Measurements from ENCODE around the gene MICU2. TPM values are rescaled to one million over a fixed set of nuclear protein-coding genes. Genes with fewer than 3 reads are reported as not detected.

Gene MICU2
- total and polyA plus RNA-seq, 2 donors (not counting 3 experiments of a cell fraction or from before 2014, with no cell fraction given), result 24.0 to 36.7 TPM

GRCh38 chr13:21539687-21540086 lies 64.3 kb downstream of the MICU2 start:
- Histone ChIP-seq H4K20me1 (replicated peaks; ENCODE audit: control insufficient read depth, extremely low read depth, insufficient read depth, low read length) (no peaks in the 10 kb centered on the region), H2AFZ (ENCODE audit: low read depth, low read length) (no peak overlapping the region), H3K9me3 (replicated peaks; ENCODE audit: control insufficient read depth, insufficient read depth, low read length) (no peaks in the 10 kb centered on the region), H3K79me2 (ENCODE audit: control insufficient read depth, insufficient read depth, low read length) (peaks cover 3% of the 10 kb centered on the region), H3K36me3 (ENCODE audit: control insufficient read depth in 2 of 2, extremely low read depth in 1 of 2, insufficient read depth in 2 of 2, low read length in 2 of 2) (no peaks in the 10 kb centered on the region), H3K27ac (ENCODE audit: insufficient read depth, low read depth, low read length) (no peak overlapping the region), H3K4me1 (ENCODE audit: control insufficient read depth, extremely low read depth, insufficient read depth, low read length) (no peaks in the 10 kb centered on the region), H3K27me3 (ENCODE audit: control insufficient read depth in 2 of 2, insufficient read depth in 2 of 2, low read length in 2 of 2) (no peaks in the 10 kb centered on the region), H3K4me2 (ENCODE audit: insufficient read depth, low read length) (no peak overlapping the region), H3K9ac (replicated peaks; ENCODE audit: extremely low read depth, insufficient read depth, low read length) (no peak overlapping the region), H3K9me1 (replicated peaks; ENCODE audit: control insufficient read depth, extremely low read depth, insufficient read depth, low read length) (no peaks in the 10 kb centered on the region), H3K4me3 (replicated peaks in 1 of 3; ENCODE audit: insufficient read depth in 1 of 3, low read depth in 1 of 3, low read length in 3 of 3) (no peak overlapping the region)
- DNase-seq (ENCODE audit: low read depth, low spot score) (no peak), FAIRE-seq (no peak)
- POLR2A ChIA-PET, result no interaction called here
- intact Hi-C loops (cut with micrococcal nuclease), result no loop called here
- CTCF ChIA-PET, result interaction anchor here (1.1 to 2.0 kb wide), 2 partner anchors 11 to 19 kb away, joined by 3 to 4 read pairs; no protein-coding TSS in a partner anchor
- BruUV-seq (replicated peaks), result no TSS peak
- TF ChIP-seq MYC (IDR thresholded peaks at IDR 0.05; ENCODE audit: low read depth, low read length) (no peak), FOS (IDR thresholded peaks at IDR 0.05; ENCODE audit: borderline replicate concordance, insufficient read depth, low read length) (no peak), MAX (IDR thresholded peaks at IDR 0.05; ENCODE audit: insufficient read depth, insufficient read length) (no peak), CTCF (IDR thresholded peaks at IDR 0.05; ENCODE audit: extremely low read depth in 1 of 2, insufficient read depth in 1 of 2, low read depth in 1 of 2, low read length in 2 of 2) (no peak), EZH2 (IDR thresholded peaks at IDR 0.05; ENCODE audit: borderline replicate concordance, low read depth, low read length, severe bottlenecking) (no peak), POLR2A (IDR thresholded peaks at IDR 0.05; ENCODE audit: low read depth, low read length) (no peak), JUN (IDR thresholded peaks at IDR 0.05; ENCODE audit: borderline replicate concordance, insufficient read depth, insufficient read length, low read depth) (no peak), POLR2AphosphoS5 (IDR thresholded peaks at IDR 0.05; ENCODE audit: insufficient read depth, low read depth, low read length) (no peak), GATA2 (IDR thresholded peaks at IDR 0.05; ENCODE audit: insufficient read depth, insufficient read length, low read depth, low read length) (no peak)
- dilution Hi-C loops (cut with MboI; ENCODE audit: extremely low pct_ligation_motif_present, low sequenced_read_pairs), result no loop called here

All from endothelial cell of umbilical vein (primary cell).